GM12878 (cell line): ENCODE measurements around the gene LPIN3.

Experiments
- BHLHE40 ChIP-seq, 2 experiments: fragments of 450-650 bp in 1 of 2; IDR thresholded peaks; 2 replicates each; pipeline ENCODE4 v1.6.1; 2011 to 2017; ENCODE audit warnings: low read depth in 2 of 2, borderline replicate concordance in 1 of 2, improper control_type of control experiment in 1 of 2, low read length in 1 of 2, mild to moderate bottlenecking in 1 of 2
- CHD1 ChIP-seq: IDR thresholded peaks from 2 replicates; pipeline ENCODE4 v1.6.1; 2012; ENCODE audit warnings: low read depth, low read length, improper control_type of control experiment
- CUX1 ChIP-seq: IDR thresholded peaks from 2 replicates; pipeline ENCODE4 v1.6.1; 2012; ENCODE audit warnings: improper control_type of control experiment, low read depth, low read length; ENCODE audit not compliant: insufficient replicate concordance
- EP300 ChIP-seq, 2 experiments: fragments of 150-350 bp in 1 of 2; IDR thresholded peaks; 2 replicates each; pipeline ENCODE4 v1.6.1; 2011 to 2012; ENCODE audit warnings: low read depth in 2 of 2, low read length in 2 of 2, borderline replicate concordance in 1 of 2, improper control_type of control experiment in 1 of 2, inconsistent platforms in 1 of 2; ENCODE audit not compliant: control insufficient read depth in 1 of 2
- ETV6 ChIP-seq, 2 experiments: fragments of 450-650 bp in 1 of 2; IDR thresholded peaks in 1 of 2; conservative IDR thresholded peaks in 1 of 2; 2 replicates each; pipeline ENCODE4 v1.6.1; 2014; ENCODE audit warnings: antibody characterized with exemption in 1 of 2, borderline replicate concordance in 1 of 2, low read depth in 1 of 2, mild to moderate bottlenecking in 1 of 2, moderate library complexity in 1 of 2
- IRF3 ChIP-seq: fragments of 450-650 bp; IDR thresholded peaks from 2 replicates; pipeline ENCODE4 v1.6.1; 2014; ENCODE audit warnings: mild to moderate bottlenecking
- KDM1A ChIP-seq: fragments of 200-600 bp; sonication (generic); IDR thresholded peaks from 2 replicates; pipeline ENCODE4 v1.6.1; 2016; ENCODE audit warnings: borderline replicate concordance
- POLR2A ChIP-seq: IDR thresholded peaks from 2 replicates; pipeline ENCODE4 v1.6.1; 2011; ENCODE audit warnings: low read depth, mild to moderate bottlenecking, low read length
- POLR2AphosphoS5 ChIP-seq: IDR thresholded peaks from 2 replicates; pipeline ENCODE4 v1.6.1; 2011; ENCODE audit warnings: mild to moderate bottlenecking, low read length, inconsistent platforms
- RCOR1 ChIP-seq: conservative IDR thresholded peaks from 2 replicates; pipeline ENCODE4 v1.6.1; 2012; ENCODE audit warnings: low read depth, low read length, improper control_type of control experiment
- ZSCAN29 ChIP-seq: fragments of 450-650 bp; IDR thresholded peaks from 2 replicates; pipeline ENCODE4 v1.6.1; 2017; ENCODE audit warnings: mild to moderate bottlenecking, moderate library complexity
- TF ChIP-seq, protein P1 (sequence below), 3 experiments: IDR thresholded peaks in 2 of 3; conservative IDR thresholded peaks in 1 of 3; 2 replicates each; pipeline ENCODE4 v1.5.1; 2011; ENCODE audit warnings: low read depth in 3 of 3, low read length in 3 of 3, mild to moderate bottlenecking in 3 of 3, control low read depth in 2 of 3, moderate library complexity in 2 of 3, inconsistent platforms in 1 of 3, mixed read lengths in 1 of 3; ENCODE audit not compliant: control insufficient read depth in 2 of 3, insufficient read depth in 1 of 3; ENCODE audit errors: extremely low read depth in 1 of 3
- TF ChIP-seq, protein P2 (sequence below): IDR thresholded peaks from 2 replicates; pipeline ENCODE4 v1.6.1; 2012; ENCODE audit warnings: low read depth, low read length, improper control_type of control experiment

DNA sequence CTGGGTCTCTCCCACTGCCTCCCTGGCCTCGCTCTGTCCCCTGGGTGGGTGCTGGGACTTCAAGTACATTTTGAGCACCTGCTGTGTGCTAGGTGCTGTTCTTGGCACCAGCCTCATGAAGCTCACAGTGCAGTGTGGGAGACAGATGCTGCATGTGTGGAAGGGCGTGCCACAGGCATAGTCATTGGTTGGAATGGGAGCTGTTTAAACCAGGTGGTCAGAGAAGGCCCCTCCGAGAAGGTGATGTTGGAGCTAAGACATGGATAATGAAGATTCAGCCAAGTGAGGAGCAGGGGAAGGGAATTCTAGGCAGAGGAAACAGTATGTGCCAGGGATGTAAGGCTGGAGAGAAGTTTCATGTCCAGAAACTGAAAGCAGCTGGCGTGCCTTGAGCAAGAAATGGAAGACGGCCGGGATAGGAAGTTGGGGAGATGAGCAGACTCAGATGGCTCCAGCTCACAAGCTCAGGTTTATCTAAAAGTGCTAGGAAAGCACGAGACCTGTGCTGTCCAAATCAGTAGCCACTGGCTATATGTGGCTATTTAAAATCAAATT is 9.9 kb downstream of the LPIN3 start:
- TF ChIP-seq BHLHE40 (IDR thresholded peaks at IDR 0.05; ENCODE audit: borderline replicate concordance in 1 of 2, low read depth in 2 of 2, low read length in 1 of 2) (no peak), EP300 (IDR thresholded peaks at IDR 0.05; ENCODE audit: borderline replicate concordance in 1 of 2, control insufficient read depth in 1 of 2, low read depth in 2 of 2, low read length in 2 of 2) (no peak), KDM1A (no peak), RCOR1 (no peak), ETV6 (conservative IDR thresholded peaks at IDR 0.05 in 1 of 2, IDR thresholded peaks at IDR 0.05 in 1 of 2; ENCODE audit: borderline replicate concordance in 1 of 2, low read depth in 1 of 2) (no peak), CHD1 (no peak), IRF3 (no peak), POLR2A (no peak), POLR2AphosphoS5 (no peak), ZSCAN29 (no peak), CUX1 (no peak)
- TF ChIP-seq, protein P1, sequence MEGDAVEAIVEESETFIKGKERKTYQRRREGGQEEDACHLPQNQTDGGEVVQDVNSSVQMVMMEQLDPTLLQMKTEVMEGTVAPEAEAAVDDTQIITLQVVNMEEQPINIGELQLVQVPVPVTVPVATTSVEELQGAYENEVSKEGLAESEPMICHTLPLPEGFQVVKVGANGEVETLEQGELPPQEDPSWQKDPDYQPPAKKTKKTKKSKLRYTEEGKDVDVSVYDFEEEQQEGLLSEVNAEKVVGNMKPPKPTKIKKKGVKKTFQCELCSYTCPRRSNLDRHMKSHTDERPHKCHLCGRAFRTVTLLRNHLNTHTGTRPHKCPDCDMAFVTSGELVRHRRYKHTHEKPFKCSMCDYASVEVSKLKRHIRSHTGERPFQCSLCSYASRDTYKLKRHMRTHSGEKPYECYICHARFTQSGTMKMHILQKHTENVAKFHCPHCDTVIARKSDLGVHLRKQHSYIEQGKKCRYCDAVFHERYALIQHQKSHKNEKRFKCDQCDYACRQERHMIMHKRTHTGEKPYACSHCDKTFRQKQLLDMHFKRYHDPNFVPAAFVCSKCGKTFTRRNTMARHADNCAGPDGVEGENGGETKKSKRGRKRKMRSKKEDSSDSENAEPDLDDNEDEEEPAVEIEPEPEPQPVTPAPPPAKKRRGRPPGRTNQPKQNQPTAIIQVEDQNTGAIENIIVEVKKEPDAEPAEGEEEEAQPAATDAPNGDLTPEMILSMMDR (IDR thresholded peaks at IDR 0.05 in 2 of 3, conservative IDR thresholded peaks at IDR 0.05 in 1 of 3; ENCODE audit: control insufficient read depth in 2 of 3, extremely low read depth in 1 of 3, insufficient read depth in 1 of 3, low read depth in 3 of 3, low read length in 3 of 3), result no peak
- TF ChIP-seq, protein P2, sequence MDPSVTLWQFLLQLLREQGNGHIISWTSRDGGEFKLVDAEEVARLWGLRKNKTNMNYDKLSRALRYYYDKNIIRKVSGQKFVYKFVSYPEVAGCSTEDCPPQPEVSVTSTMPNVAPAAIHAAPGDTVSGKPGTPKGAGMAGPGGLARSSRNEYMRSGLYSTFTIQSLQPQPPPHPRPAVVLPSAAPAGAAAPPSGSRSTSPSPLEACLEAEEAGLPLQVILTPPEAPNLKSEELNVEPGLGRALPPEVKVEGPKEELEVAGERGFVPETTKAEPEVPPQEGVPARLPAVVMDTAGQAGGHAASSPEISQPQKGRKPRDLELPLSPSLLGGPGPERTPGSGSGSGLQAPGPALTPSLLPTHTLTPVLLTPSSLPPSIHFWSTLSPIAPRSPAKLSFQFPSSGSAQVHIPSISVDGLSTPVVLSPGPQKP, result no peak
